ENCODE results near the gene PIK3AP1.
"Not testable (repeated sequence)": the region's sequence is repeated elsewhere in the genome, so short reads cannot be mapped to it uniquely, and the experiment has no call there.

DNA sequence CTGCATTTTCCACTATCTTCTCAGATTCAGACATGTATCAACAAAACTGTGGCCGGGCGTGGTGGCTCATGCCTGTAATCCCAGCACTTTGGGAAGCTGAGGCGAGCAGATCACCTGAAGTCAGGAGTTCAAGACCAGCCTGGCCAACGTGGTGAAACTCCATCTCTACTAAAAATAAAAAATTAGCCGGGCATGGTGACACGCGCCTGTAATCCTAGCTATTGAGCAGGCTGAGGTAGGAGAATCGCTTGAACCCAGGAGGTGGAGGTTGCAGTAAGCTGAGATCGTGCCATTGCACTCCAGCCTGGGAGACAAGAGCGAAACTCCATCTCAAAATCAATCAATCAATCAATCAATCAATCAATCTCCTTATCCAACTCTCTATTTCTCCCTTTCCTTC, 174.8 kb downstream of the PIK3AP1 start:
- TF ChIP-seq, protein P1, sequence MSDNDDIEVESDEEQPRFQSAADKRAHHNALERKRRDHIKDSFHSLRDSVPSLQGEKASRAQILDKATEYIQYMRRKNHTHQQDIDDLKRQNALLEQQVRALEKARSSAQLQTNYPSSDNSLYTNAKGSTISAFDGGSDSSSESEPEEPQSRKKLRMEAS (IDR thresholded peaks at IDR 0.05): not testable (repeated sequence)
- TF ChIP-seq, protein P2, sequence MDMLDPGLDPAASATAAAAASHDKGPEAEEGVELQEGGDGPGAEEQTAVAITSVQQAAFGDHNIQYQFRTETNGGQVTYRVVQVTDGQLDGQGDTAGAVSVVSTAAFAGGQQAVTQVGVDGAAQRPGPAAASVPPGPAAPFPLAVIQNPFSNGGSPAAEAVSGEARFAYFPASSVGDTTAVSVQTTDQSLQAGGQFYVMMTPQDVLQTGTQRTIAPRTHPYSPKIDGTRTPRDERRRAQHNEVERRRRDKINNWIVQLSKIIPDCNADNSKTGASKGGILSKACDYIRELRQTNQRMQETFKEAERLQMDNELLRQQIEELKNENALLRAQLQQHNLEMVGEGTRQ (IDR thresholded peaks at IDR 0.05; ENCODE audit: low read length): not testable (repeated sequence)
- TF ChIP-seq CREB1 (IDR thresholded peaks at IDR 0.05); SP2 (IDR thresholded peaks at IDR 0.05; ENCODE audit: low read length); EZH2 (IDR thresholded peaks at IDR 0.05; ENCODE audit: low read depth, low read length, severe bottlenecking); TAF1 (IDR thresholded peaks at IDR 0.05; ENCODE audit: low read depth, low read length); TEAD4 (IDR thresholded peaks at IDR 0.05; ENCODE audit: low read depth, low read length); POLR2A (IDR thresholded peaks at IDR 0.05; ENCODE audit: control extremely low read depth in 1 of 2, low read depth in 2 of 2, low read length in 2 of 2); KDM5A (IDR thresholded peaks at IDR 0.05; ENCODE audit: low read length); CTBP2 (IDR thresholded peaks at IDR 0.05; ENCODE audit: borderline replicate concordance, insufficient read depth, insufficient read length, low read length); GABPA (IDR thresholded peaks at IDR 0.05; ENCODE audit: borderline replicate concordance, insufficient read depth, low read length): not testable (repeated sequence)
- TF ChIP-seq, protein P3, sequence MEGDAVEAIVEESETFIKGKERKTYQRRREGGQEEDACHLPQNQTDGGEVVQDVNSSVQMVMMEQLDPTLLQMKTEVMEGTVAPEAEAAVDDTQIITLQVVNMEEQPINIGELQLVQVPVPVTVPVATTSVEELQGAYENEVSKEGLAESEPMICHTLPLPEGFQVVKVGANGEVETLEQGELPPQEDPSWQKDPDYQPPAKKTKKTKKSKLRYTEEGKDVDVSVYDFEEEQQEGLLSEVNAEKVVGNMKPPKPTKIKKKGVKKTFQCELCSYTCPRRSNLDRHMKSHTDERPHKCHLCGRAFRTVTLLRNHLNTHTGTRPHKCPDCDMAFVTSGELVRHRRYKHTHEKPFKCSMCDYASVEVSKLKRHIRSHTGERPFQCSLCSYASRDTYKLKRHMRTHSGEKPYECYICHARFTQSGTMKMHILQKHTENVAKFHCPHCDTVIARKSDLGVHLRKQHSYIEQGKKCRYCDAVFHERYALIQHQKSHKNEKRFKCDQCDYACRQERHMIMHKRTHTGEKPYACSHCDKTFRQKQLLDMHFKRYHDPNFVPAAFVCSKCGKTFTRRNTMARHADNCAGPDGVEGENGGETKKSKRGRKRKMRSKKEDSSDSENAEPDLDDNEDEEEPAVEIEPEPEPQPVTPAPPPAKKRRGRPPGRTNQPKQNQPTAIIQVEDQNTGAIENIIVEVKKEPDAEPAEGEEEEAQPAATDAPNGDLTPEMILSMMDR (IDR thresholded peaks at IDR 0.05; ENCODE audit: control extremely low read depth in 1 of 3, insufficient read depth in 1 of 3, low read depth in 1 of 3, low read length in 3 of 3): not testable (repeated sequence)

Measured in H1 (cell line).